HG02970 (cell line): Measurements from ENCODE around the gene DDX3X.
"Not testable (repeated sequence)": the region's sequence is repeated elsewhere in the genome, so short reads cannot be mapped to it uniquely, and the experiment has no call there.

ENCODE experiments used
- ATAC-seq: cut with Tn5 transposase; IDR thresholded peaks from one replicate; pipeline ENCODE4 v1.9.1; 2021; ENCODE audit warnings: mild to moderate bottlenecking, moderate library complexity, moderate number of reproducible peaks; ENCODE audit not compliant: unreplicated experiment, low FRiP score

Gene DDX3X

GRCh38 chrX:41352329-41352838 lies 18.4 kb downstream of the DDX3X start:
- ATAC-seq: no peak

- ATAC-seq: no peak
Measured at GRCh38 chrX:41353985-41354384, 20.0 kb downstream of the DDX3X start.

DNA sequence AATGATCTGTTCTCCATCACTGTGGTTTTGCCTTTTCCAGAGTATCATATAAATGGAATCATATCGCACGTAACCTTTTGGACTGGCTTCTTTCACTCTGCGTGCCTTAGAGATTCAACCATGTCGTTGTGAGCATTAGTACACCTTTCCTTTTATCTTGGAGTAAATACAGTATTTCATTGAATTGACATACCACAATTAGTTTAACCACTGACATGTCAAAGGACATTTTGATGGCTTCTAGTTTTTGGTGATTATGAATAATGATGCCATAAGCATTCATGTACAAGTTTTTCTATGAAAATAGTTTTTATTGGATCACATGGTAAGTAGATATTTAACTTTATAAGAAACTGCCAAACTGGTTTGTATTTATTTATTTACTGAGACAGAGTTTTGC lies 35.2 kb downstream of the DDX3X start:
- no peak for ATAC-seq

DNA sequence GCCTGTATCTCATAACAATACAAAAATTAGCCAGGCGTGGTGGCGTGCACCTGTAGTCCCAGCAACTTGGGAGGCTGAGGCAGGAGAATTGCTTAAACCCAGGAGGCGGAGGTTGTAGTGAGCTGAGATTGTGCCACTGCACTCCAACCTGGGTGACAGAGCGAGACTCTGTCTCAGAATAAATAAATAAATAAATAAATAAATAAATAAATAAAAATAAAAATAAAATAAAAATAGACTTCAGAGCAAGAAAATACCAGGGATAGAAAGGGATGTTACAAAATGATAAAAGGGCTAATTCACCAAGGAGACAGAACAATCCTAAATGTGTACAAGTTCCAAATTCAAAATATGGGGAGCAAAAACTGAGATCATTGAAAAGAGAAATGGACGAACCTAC lies 37.6 kb downstream of the DDX3X start:
- not testable (repeated sequence) for ATAC-seq

GRCh38 chrX:41373989-41374606 lies 40.1 kb downstream of the DDX3X start:
- ATAC-seq: no peak

- ATAC-seq: no peak
Measured at GRCh38 chrX:41377624-41378023, 43.7 kb downstream of the DDX3X start.

DNA sequence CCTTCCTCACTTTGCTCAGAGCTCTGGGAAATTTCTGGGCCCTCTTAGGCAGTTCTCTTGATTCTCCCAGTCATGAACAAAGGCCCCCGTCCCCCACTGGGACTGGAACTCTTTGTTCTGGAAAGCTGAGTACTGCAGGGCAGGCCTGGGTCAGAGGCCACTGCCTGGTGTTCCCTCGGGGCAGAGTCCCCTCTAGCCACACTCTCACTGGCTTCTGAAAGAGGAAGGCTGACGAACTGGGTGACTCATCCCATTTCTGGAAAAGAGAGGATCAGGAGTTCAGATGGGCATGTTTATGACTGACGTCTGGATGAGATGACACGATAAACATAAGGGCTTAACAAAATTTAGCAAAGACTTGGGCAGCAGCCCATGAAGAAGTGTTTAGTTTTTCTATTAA lies 47.7 kb downstream of the DDX3X start:
- no peak for ATAC-seq

DNA sequence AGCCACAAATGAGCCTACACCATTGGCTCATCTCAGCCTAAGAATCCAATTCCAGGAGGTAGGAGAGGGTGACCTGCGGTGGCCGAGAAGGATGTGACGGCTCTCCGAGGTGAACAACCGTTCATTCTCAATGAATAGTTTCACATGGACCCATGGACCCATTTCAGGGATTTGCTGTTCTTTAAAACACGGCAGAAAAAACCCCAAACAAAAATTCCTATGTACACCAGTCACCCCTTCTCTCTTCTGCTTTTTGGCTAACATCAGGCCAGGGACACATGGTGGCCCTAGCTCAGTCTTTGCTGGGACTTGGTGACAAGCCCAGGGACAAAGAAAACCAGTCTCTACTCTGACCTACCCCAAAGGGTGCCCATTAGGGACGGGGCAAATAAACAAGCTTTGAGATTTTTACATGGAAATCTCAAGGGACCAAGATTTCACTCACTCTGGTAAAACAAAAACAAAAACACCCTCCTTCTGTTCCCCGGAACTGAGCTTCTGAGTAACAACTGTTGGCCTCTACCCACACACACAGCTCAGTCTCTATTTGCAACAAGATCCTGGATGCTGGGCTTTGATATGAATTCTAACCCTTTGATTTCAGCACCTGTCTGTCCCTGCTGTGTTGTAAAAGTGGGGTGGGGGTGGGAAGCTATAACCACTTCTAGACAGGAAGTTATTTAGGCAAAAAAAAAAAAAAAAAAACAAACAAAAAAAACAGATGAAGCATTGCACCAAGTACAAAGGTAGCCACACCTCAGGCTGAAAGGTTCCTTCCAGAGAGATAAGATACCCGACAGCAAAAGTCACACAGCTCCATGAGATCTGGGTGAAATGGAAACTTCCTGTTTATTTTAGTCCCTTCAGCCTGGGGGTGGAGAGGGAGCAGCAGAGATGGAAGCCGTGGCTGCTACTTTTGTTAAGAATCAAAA lies 49.0 kb downstream of the DDX3X start:
- no peak for ATAC-seq

DNA sequence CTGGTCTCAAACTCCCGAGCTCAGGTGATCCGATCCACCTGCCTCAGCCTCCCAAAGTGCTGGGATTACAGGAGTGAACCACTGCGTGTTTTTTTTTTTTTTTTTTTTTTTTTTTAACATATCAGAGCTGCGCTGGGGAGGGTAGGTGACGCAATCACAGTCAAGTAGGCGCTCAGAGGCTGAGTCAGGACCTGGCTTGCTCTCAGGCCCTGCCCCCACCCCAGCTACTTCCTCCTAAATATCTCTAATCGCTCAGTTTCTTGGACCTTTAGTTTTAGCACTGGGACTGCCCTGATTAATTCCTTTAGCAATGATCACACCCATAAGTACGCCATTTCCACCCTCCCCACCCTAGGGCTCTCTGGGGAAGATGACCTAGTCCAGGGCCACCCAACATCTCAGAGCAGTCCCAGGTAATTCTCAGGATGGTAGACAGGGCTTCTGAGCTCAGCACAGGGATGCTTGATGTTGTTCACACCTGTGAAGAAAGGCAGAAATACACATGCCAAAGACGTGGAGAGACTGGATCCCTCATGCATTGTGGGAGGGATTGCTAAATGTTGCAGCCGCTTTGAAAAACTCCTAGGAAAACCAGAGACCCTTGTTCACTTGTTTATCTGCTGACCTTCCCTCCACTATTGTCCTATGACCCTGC lies 50.2 kb downstream of the DDX3X start:
- ATAC-seq: no peak

DNA sequence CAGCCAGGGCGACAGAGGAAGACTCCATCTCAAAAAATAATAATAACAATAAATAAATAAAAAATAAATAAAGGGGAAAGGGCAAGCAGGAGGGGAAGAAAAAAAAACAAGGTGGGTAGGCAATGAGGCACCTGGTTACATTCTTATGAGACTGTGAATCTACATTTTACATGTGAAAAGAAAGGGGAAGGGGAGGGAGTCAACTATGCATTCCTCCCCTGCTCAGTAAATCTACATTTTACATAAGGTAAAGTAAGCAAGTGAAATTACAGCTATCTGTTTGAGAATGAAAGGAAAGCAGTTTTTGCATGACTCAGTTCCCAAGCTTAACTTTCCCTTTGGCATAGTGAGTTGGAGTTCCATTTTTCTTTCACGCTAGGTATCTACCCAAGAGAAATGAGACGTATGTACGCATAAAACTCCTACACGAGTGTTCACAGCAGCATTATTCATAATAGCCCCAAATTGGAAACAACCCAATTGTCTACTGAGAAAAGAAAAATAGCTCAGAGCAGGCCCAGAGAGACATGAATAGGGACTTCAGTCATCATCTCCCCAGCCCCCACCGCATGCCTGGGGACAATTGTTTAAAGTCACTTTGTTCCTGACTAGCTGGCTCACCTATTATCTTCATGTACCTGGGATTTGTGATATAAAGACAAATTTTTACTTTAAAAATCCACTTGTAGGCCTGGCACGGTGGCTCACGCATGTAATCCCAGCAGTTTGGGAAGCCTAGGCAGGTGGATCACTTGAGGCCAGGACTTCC lies 52.4 kb downstream of the DDX3X start:
- ATAC-seq: no peak

- no peak for ATAC-seq
Measured at GRCh38 chrX:41388543-41388942, 54.6 kb downstream of the DDX3X start.

GRCh38 chrX:41389311-41389888 lies 55.4 kb downstream of the DDX3X start:
- ATAC-seq: no peak

DNA sequence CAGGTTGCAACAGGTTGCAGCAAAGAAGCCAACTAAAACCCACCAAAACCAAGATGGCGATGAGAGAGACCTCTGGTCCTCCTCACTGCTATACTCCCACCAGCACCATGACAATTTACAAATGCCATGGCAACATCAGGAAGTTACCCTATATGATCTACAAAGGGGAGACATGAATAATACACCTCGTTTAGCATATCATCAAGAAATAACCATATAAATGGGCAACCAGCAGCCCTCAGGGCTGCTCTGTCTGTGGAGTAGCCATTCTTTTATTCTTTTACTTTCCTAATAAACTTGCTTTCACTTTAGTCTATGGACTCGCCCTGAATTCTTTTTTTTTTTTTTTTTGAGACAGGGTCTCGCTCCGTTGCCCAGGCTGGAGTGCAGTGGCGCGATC lies 56.6 kb downstream of the DDX3X start:
- not testable (repeated sequence) for ATAC-seq

DNA sequence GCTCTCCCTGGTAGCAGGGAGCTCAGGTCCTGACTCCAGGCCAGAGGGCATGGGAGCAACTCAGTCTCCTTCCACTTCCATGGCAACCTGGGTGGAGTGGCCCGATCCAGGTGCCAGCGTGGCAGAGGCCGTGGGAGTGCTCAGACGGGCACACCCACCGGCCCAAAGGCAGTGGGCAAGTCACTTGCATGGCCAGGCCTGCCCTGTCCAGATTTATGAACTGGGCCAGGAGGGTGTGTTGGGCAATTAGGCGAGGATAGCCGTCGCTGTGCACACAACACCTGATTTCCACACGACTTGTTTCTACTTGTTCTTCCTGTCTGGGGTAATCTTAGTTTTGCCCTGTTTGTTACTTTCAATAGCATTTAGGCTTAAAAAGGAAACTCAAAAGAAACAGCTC lies 57.6 kb downstream of the DDX3X start:
- ATAC-seq: no peak

- ATAC-seq: no peak
Measured at GRCh38 chrX:41394293-41394692, 60.3 kb downstream of the DDX3X start.

GRCh38 chrX:41397219-41397618 lies 63.3 kb downstream of the DDX3X start:
- ATAC-seq: no peak

- no peak for ATAC-seq
Measured at GRCh38 chrX:41397768-41398167, 63.8 kb downstream of the DDX3X start.

GRCh38 chrX:41402556-41402955 lies 68.6 kb downstream of the DDX3X start:
- not testable (repeated sequence) for ATAC-seq

GRCh38 chrX:41405551-41405950 lies 71.6 kb downstream of the DDX3X start:
- ATAC-seq: no peak

DNA sequence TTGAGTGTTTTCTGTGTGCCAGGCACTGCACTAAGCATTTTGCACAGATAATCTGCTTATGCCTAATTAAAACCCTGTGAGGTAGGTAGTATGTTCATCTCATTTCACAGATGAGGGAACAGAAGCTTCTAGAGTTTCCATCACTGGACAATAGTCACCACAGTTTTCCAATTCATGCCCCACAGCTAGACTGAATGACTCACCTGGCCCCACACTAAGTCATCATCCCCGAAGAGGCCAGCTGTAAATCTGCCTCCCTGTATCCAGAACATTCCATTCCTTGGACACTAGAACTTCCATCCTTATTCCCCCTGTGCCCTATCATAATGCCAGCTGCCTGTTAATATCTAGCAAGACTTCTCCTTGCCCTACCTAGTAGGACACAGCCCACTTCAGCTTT lies 72.2 kb downstream of the DDX3X start:
- no peak for ATAC-seq
